HG02884 (cell line): ENCODE data around the gene KIF25.
"Not testable (repeated sequence)": the region's sequence is repeated elsewhere in the genome, so short reads cannot be mapped to it uniquely, and the experiment has no call there.

Experiments
- ATAC-seq: cut with Tn5 transposase; IDR thresholded peaks from one replicate; pipeline ENCODE4 v1.9.1; 2021; ENCODE audit warnings: mild to moderate bottlenecking, moderate library complexity; ENCODE audit not compliant: unreplicated experiment

Gene KIF25

GRCh38 chr6:167993831-167994230 is 3.6 kb upstream of the KIF25 start:
- no peak for ATAC-seq

- no peak for ATAC-seq
Observed at GRCh38 chr6:167995302-167995701, 2.2 kb upstream of the KIF25 start.

GRCh38 chr6:167995731-167996151 is 1.7 kb upstream of the KIF25 start:
- no peak for ATAC-seq

- ATAC-seq, result no peak
Observed at GRCh38 chr6:167996424-167997199, 859 bp upstream of the KIF25 start.

GRCh38 chr6:167998215-167998614 is 744 bp downstream of the KIF25 start:
- ATAC-seq, result no peak

GRCh38 chr6:168000198-168001028 is 2.9 kb downstream of the KIF25 start:
- ATAC-seq, result no peak

GRCh38 chr6:168001029-168001332 is 3.5 kb downstream of the KIF25 start:
- ATAC-seq, result no peak

GRCh38 chr6:168001514-168001913 is 4.0 kb downstream of the KIF25 start:
- not testable (repeated sequence) for ATAC-seq

GRCh38 chr6:168002804-168003203 is 5.3 kb downstream of the KIF25 start:
- no peak for ATAC-seq

- no peak for ATAC-seq
Observed at GRCh38 chr6:168004023-168004422, 6.6 kb downstream of the KIF25 start.

GRCh38 chr6:168004945-168005344 is 7.5 kb downstream of the KIF25 start:
- ATAC-seq, result no peak

GRCh38 chr6:168005796-168006195 is 8.3 kb downstream of the KIF25 start:
- no peak for ATAC-seq

- ATAC-seq, result no peak
Observed at GRCh38 chr6:168007592-168008338, 10.3 kb downstream of the KIF25 start.

- ATAC-seq, result no peak
Observed at GRCh38 chr6:168009331-168009730, 11.9 kb downstream of the KIF25 start.

GRCh38 chr6:168011291-168011690 is 13.8 kb downstream of the KIF25 start:
- no peak for ATAC-seq

GRCh38 chr6:168012431-168013249 is 15.2 kb downstream of the KIF25 start:
- ATAC-seq, result no peak

GRCh38 chr6:168013250-168013915 is 15.9 kb downstream of the KIF25 start:
- no peak for ATAC-seq

GRCh38 chr6:168014428-168014827 is 17.0 kb downstream of the KIF25 start:
- no peak for ATAC-seq

GRCh38 chr6:168015009-168015408 is 17.5 kb downstream of the KIF25 start:
- no peak for ATAC-seq

- ATAC-seq, result no peak
Observed at GRCh38 chr6:168015482-168016175, 18.2 kb downstream of the KIF25 start.
